ENCODE data around the gene TWIST2. TPM values are rescaled to one million over a fixed set of nuclear protein-coding genes. Genes with fewer than 3 reads are reported as not detected.

TWIST2 gene
- total RNA-seq, 2 donors from 2014 or later = 23.5 to 52.9 TPM

DNA sequence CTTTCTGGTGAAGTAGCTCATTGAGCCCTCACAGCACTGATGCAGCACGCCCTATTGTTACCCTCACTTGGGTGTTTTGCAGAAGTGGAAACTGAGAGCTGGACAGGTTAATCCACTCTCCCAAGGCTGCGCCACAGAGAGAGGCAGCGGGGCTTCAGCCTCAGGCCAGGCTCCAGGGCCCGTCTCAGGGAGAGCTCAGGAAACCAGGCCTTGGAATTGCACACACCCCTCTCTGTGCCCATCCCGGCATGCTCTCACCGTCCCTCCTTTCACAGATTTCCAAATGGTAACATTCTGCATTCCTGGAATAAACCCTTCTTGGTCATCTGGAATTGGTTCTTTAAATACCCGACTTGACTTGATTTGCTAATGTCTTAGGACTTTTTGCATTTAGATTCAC, 51.5 kb downstream of the TWIST2 start:
- no peak for DNase-seq (ENCODE audit: low spot score)
- H3K36me3 ChIP-seq = no peaks in the 10 kb centered on the region
- no peak for TF ChIP-seq CTCF (IDR thresholded peaks at IDR 0.05)
- no peak for TF ChIP-seq POLR2AphosphoS5 (IDR thresholded peaks at IDR 0.05)
- no peak for TF ChIP-seq POLR2A (IDR thresholded peaks at IDR 0.05)
- H3K27ac ChIP-seq = no peak overlapping the region
- 83% methylated on average over 7 of the region's 7 CpGs for WGBS
- peaks cover 7% of the 10 kb centered on the region for H3K4me1 ChIP-seq (replicated peaks)
- intact Hi-C loops (cut with DNase I) = no loop called here
- H3K27me3 ChIP-seq (replicated peaks; ENCODE audit: insufficient read depth) = no peaks in the 10 kb centered on the region
- no peak overlapping the region for H3K4me3 ChIP-seq
- H3K9me3 ChIP-seq = no peaks in the 10 kb centered on the region

DNA sequence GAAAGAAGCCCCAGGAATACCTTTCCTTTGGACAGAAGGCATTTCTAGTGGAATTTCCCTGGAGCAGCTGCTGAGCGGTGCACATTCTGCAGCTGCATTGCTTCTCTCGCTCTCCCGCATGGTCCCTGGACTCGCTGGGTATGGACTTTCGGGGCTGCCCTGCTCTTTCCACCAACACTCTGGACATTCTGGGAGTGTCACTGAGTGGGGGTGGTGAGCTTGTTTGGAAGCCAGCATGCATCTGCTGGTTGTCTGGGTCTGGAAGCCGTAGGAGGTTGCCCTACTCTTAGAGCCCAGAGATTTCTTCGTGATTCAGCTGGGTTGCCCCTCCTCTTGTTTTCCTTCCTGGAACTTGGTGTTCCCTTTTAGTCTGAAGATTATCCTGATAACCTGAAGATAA, 52.6 kb downstream of the TWIST2 start:
- H3K27ac ChIP-seq = no peak overlapping the region

GRCh38 chr2:238901461-238902057, 53.7 kb downstream of the TWIST2 start:
- H3K4me1 ChIP-seq (replicated peaks) = no peaks in the 10 kb centered on the region
- H3K36me3 ChIP-seq = no peaks in the 10 kb centered on the region
- WGBS = 76% methylated on average over 14 of the region's 14 CpGs
- DNase-seq (ENCODE audit: low spot score) = no peak
- no peak overlapping the region for H3K4me3 ChIP-seq
- no peak for TF ChIP-seq CTCF (IDR thresholded peaks at IDR 0.05)
- TF ChIP-seq POLR2A (IDR thresholded peaks at IDR 0.05) = no peak
- no peak for TF ChIP-seq POLR2AphosphoS5 (IDR thresholded peaks at IDR 0.05)
- H3K27me3 ChIP-seq (replicated peaks; ENCODE audit: insufficient read depth) = no peaks in the 10 kb centered on the region
- H3K9me3 ChIP-seq = no peaks in the 10 kb centered on the region
- intact Hi-C loops (cut with DNase I) = no loop called here
- peak overlapping the region in 1 of 2 donors; percentile 18 for H3K27ac ChIP-seq

More for the DNA sequence above, 52.6 kb downstream of the TWIST2 start:
- H3K4me1 ChIP-seq (replicated peaks) = peaks cover under 1% of the 10 kb centered on the region
- TF ChIP-seq POLR2A (IDR thresholded peaks at IDR 0.05) (no peak), POLR2AphosphoS5 (IDR thresholded peaks at IDR 0.05) (peak; percentile 65)
- H3K27me3 ChIP-seq (replicated peaks; ENCODE audit: insufficient read depth) = no peaks in the 10 kb centered on the region
- no peak for DNase-seq (ENCODE audit: low spot score)
- intact Hi-C loops (cut with DNase I) = no loop called here
- H3K36me3 ChIP-seq = no peaks in the 10 kb centered on the region
- no peak overlapping the region for H3K4me3 ChIP-seq
- H3K9me3 ChIP-seq = no peaks in the 10 kb centered on the region
- 56% methylated on average over 7 of the region's 7 CpGs for WGBS

DNA sequence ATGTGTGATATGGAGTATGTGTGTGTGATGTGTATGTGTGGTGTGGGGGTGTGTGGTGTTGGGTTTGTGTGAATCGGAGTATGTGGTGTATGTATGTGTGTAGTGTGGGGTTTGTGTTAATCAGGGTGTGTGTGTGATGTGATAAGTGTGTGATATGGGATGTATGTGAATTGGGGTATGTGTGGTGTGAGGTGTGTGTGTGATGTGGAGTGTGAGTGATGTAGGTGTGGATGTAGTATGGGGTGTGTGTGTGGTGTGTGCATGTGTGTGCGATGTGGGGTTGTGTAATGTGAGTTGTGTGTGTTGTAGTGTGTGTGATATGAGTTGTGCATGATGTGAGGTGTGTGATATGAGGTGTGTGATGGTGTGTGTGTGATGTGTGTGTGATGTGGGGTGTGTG, 54.4 kb downstream of the TWIST2 start:
- intact Hi-C loops (cut with DNase I) = no loop called here
- H3K27me3 ChIP-seq (replicated peaks; ENCODE audit: insufficient read depth) = no peaks in the 10 kb centered on the region
- DNase-seq (ENCODE audit: low spot score) = no peak
- WGBS = 90% methylated on average over 2 of the region's 2 CpGs
- H3K36me3 ChIP-seq = no peaks in the 10 kb centered on the region
- H3K9me3 ChIP-seq = no peaks in the 10 kb centered on the region
- no peak for TF ChIP-seq CTCF (IDR thresholded peaks at IDR 0.05)
- no peak for TF ChIP-seq POLR2A (IDR thresholded peaks at IDR 0.05)
- TF ChIP-seq POLR2AphosphoS5 (IDR thresholded peaks at IDR 0.05) = no peak
- no peak overlapping the region for H3K27ac ChIP-seq
- no peaks in the 10 kb centered on the region for H3K4me1 ChIP-seq (replicated peaks)
- H3K4me3 ChIP-seq = no peak overlapping the region

DNA sequence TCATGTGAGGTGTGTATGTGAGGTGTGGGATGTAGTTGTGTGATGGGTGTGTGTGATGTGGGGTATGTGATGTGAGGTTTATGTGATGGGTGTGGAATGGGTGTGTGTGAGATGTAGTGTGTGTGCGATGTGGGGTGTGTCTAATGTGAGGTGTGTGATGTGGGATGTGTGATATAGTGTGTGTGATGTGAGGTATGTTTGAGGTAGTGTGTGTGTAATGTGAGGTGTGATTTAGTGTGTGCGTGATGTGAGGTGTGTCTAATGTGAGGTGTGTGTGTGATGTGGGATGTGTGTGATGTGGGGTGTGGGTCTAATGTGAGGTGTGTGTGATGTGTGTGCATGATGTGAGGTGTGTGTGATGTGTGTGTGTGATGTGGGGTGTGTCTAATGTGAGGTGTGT, 55.3 kb downstream of the TWIST2 start:
- intact Hi-C loops (cut with DNase I) = no loop called here
- Histone ChIP-seq H3K27ac (no peak overlapping the region), H3K27me3 (replicated peaks; ENCODE audit: insufficient read depth) (no peaks in the 10 kb centered on the region), H3K36me3 (no peaks in the 10 kb centered on the region), H3K4me1 (replicated peaks) (no peaks in the 10 kb centered on the region), H3K4me3 (no peak overlapping the region), H3K9me3 (no peaks in the 10 kb centered on the region)
- WGBS = 95% methylated on average over 2 of the region's 2 CpGs
- TF ChIP-seq POLR2AphosphoS5 (IDR thresholded peaks at IDR 0.05) = no peak
- TF ChIP-seq POLR2A (IDR thresholded peaks at IDR 0.05) = no peak
- TF ChIP-seq CTCF (IDR thresholded peaks at IDR 0.05) = no peak
- no peak for DNase-seq (ENCODE audit: low spot score)

All from prostate gland (tissue), 2 donors.